ENCODE measurements around the gene CXCL11. TPM values are rescaled to one million over a fixed set of nuclear protein-coding genes. Genes with fewer than 3 reads are reported as not detected.
"Not testable (repeated sequence)": the region's sequence is repeated elsewhere in the genome, so short reads cannot be mapped to it uniquely, and the experiment has no call there.

The CXCL11 gene
- polyA plus RNA-seq, 1 experiment, result 0.09 TPM

DNA sequence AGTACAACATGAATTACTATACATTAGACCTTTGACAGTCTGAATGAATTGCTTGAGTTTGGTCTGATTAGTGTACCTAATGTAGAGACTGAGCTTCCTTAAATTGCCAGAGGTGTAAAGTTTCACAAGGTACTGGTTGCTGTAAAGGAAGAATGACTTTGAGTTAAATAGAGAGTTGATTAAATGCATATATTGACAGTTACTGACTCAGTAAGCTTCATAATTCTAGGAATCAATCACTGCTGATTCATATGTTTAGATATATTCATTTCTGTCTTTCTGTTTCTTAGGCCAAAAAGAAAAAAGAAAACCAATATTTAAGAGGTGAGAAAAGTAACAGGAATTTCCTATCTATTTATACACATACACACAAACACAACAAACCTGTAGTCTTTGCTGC lies 22.4 kb upstream of the CXCL11 start:
- CTCF ChIA-PET, result interaction anchor here (0.6 to 2.9 kb wide), 5 partner anchors 9 to 66 kb away, joined by 3 to 18 read pairs (median 4); no protein-coding TSS in a partner anchor
- no peak overlapping the region for H3K27ac ChIP-seq (ENCODE audit: low read depth, low read length)
- POLR2A ChIA-PET, result no interaction called here
- H3K9me3 ChIP-seq (ENCODE audit: control insufficient read depth, insufficient read depth, low read length), result no peaks in the 10 kb centered on the region
- peaks cover 8% of the 10 kb centered on the region for H3K27me3 ChIP-seq (ENCODE audit: control insufficient read depth, insufficient read depth, low read length)
- no peak overlapping the region for H3K4me3 ChIP-seq (ENCODE audit: low read depth, low read length)
- TF ChIP-seq, protein P1, sequence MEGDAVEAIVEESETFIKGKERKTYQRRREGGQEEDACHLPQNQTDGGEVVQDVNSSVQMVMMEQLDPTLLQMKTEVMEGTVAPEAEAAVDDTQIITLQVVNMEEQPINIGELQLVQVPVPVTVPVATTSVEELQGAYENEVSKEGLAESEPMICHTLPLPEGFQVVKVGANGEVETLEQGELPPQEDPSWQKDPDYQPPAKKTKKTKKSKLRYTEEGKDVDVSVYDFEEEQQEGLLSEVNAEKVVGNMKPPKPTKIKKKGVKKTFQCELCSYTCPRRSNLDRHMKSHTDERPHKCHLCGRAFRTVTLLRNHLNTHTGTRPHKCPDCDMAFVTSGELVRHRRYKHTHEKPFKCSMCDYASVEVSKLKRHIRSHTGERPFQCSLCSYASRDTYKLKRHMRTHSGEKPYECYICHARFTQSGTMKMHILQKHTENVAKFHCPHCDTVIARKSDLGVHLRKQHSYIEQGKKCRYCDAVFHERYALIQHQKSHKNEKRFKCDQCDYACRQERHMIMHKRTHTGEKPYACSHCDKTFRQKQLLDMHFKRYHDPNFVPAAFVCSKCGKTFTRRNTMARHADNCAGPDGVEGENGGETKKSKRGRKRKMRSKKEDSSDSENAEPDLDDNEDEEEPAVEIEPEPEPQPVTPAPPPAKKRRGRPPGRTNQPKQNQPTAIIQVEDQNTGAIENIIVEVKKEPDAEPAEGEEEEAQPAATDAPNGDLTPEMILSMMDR (IDR thresholded peaks at IDR 0.05; ENCODE audit: low read depth, low read length), result no peak
- DNase-seq (ENCODE audit: low read depth, low spot score), result no peak

DNA sequence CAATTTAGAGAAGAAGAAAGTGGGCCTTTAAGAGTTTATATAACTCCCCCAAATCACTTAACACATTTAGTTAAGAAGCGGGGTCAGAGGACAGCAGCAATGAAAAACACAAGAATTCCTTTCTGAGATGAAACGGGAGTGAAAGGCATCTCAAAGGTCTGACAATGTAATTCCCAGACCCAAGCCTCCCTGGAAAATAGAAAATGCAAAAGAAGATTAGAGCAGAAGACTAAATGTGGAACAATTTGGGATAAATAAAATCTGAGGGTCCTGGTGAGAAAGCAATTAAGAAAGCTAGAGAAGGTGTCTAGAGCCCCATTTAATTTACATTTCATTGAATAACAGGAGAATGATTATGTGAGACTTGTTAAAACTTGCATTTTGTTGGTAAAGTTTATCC lies 19.6 kb upstream of the CXCL11 start:
- H3K27ac ChIP-seq (ENCODE audit: low read depth, low read length), result no peak overlapping the region
- H3K27me3 ChIP-seq (ENCODE audit: control insufficient read depth, insufficient read depth, low read length), result peaks cover 8% of the 10 kb centered on the region
- H3K4me3 ChIP-seq (ENCODE audit: low read depth, low read length), result no peak overlapping the region
- no peaks in the 10 kb centered on the region; the same call in 1 of the 2 replicates for H3K9me3 ChIP-seq (ENCODE audit: control insufficient read depth, insufficient read depth, low read length)
- TF ChIP-seq, protein P1 (IDR thresholded peaks at IDR 0.05; ENCODE audit: low read depth, low read length), result no peak
- no peak for DNase-seq (ENCODE audit: low read depth, low spot score)
- ChIA-PET CTCF (interaction anchor here (4.8 kb wide), 1 partner anchor 60 kb away, joined by 36 read pairs; no protein-coding TSS in a partner anchor), POLR2A (no interaction called here)

DNA sequence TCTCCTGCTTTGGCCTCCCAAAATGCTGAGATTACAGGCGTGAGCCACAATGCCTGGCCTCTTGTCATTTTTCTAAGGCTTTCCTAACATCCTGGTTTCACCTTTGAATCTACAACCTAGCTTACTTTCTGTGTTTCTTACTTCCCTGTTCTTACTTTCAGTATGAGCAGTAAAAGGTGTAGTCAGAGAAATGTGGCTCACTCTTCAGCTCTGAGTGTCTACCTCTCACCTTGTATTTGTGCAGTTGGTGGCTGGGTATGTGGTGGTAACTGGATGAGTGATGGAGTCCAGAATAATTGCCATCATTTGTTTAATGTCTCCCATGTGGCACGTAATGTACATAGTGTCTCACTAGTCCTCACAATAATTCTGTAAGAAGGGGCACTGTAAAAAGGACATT lies 19.1 kb upstream of the CXCL11 start:
- Histone ChIP-seq H3K27me3 (ENCODE audit: control insufficient read depth, insufficient read depth, low read length) (peaks cover 8% of the 10 kb centered on the region), H3K9me3 (ENCODE audit: control insufficient read depth, insufficient read depth, low read length) (no peaks in the 10 kb centered on the region; the same call in 1 of the 2 replicates), H3K4me3 (ENCODE audit: low read depth, low read length) (no peak overlapping the region), H3K27ac (ENCODE audit: low read depth, low read length) (no peak overlapping the region)
- POLR2A ChIA-PET, result no interaction called here
- DNase-seq (ENCODE audit: low read depth, low spot score), result no peak
- TF ChIP-seq, protein P1 (IDR thresholded peaks at IDR 0.05; ENCODE audit: low read depth, low read length), result no peak
- CTCF ChIA-PET, result interaction anchor here (1.3 to 4.8 kb wide), 2 partner anchors 32 to 60 kb away, joined by 4 to 36 read pairs; no protein-coding TSS in a partner anchor

DNA sequence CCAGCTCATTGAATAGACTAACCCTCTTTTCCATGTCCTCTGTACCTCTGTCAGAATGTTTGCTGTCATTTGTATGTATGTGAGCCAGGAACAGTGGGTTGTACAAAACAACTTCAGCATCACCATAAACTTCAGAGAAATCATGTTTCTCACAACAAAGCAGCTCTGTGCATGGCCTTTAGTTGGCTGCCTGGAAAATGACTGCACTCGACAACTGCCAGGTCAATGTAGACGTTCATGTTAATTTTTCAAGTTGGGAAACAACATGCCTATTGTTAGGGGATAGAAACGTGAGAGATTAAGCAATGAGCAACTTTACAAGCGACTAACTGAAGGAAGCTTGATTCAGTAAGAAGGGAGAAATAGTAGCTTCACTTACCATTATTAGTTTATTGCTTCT lies 17.9 kb upstream of the CXCL11 start:
- ChIA-PET CTCF (interaction anchor here (0.6 to 4.8 kb wide), 7 partner anchors 10 to 422 kb away, joined by 3 to 36 read pairs (median 4); no protein-coding TSS in a partner anchor), POLR2A (interaction anchor here (0.8 kb wide), 1 partner anchor 41 kb away, joined by 4 read pairs; no protein-coding TSS in a partner anchor)
- Histone ChIP-seq H3K27ac (ENCODE audit: low read depth, low read length) (no peak overlapping the region), H3K9me3 (ENCODE audit: control insufficient read depth, insufficient read depth, low read length) (no peaks in the 10 kb centered on the region; the same call in 1 of the 2 replicates), H3K27me3 (ENCODE audit: control insufficient read depth, insufficient read depth, low read length) (peaks cover 8% of the 10 kb centered on the region), H3K4me3 (ENCODE audit: low read depth, low read length) (no peak overlapping the region)
- no peak for DNase-seq (ENCODE audit: low read depth, low spot score)
- TF ChIP-seq, protein P1 (IDR thresholded peaks at IDR 0.05; ENCODE audit: low read depth, low read length), result no peak

DNA sequence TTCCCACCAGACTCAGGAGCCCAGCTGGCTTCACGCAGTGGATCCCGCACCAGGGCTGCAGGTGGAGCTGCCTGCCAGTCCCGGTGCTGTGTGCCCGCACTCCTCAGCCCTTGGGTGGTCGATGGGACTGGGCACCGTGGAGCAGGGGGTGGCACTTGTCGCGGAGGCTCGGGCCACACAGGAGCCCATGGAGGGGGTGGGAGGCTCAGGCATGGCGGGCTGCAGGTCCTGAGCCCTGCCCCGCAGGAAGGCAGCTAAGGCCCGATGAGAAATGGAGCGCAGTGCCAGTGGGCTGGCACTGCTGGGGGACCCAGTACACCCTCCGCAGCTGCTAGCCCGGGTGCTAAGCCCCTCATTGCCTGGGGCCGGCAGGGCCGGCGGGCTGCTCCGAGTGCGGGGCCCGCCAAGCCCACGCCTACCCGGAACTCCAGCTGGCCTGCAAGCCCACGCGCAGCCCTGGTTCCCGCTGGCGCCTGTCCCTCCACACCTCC lies 14.7 kb upstream of the CXCL11 start:
- H3K9me3 ChIP-seq (ENCODE audit: control insufficient read depth, insufficient read depth, low read length); DNase-seq (ENCODE audit: low read depth, low spot score); POLR2A ChIA-PET; H3K27me3 ChIP-seq (ENCODE audit: control insufficient read depth, insufficient read depth, low read length); H3K27ac ChIP-seq (ENCODE audit: low read depth, low read length); H3K4me3 ChIP-seq (ENCODE audit: low read depth, low read length); CTCF ChIA-PET: not testable (repeated sequence)

DNA sequence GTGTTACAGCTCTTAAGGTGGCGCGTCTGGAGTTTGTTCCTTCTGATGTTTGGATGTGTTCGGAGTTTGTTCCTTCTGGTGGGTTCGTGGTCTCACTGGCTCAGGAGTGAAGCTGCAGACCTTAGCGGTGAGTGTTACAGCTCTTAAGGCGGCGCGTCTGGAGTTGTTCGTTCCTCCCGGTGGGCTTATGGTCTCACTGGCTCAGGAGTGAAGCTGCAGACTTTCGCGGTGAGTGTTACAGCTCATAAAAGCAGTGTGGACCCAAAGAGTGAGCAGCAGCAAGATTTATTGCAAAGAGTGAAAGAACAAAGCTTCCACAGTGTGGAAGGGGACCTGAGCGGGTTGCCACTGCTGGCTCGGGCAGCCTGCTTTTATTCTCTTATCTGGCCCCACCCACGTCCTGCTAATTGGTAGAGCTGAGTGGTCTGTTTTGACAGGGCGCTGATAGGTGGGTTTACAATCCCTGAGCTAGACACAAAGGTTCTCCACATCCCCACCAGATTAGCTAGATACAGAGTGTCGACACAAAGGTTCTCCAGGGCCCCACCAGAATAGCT lies 14.1 kb upstream of the CXCL11 start:
- POLR2A ChIA-PET; H3K27ac ChIP-seq (ENCODE audit: low read depth, low read length); H3K4me3 ChIP-seq (ENCODE audit: low read depth, low read length); H3K27me3 ChIP-seq (ENCODE audit: control insufficient read depth, insufficient read depth, low read length); H3K9me3 ChIP-seq (ENCODE audit: control insufficient read depth, insufficient read depth, low read length); DNase-seq (ENCODE audit: low read depth, low spot score); CTCF ChIA-PET: not testable (repeated sequence)

DNA sequence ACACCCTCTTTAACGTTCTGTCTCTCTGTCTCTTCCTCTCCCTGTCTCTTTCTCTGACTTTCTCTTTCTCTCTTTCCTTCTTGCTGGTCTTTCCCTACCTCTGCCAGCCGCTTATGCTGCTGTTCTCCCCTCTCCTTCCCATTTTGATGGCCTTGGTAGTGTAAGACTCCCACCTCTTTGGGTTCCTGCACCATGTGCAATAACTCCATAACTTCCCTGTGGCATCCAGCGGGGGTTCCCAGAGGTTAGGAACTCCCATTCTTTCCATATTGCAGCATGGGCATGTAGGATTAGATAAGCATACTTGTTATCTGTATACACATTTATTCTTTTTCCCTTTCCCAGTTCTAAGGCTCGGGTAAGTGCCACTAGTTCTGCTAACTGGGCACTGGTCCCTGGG lies 8.8 kb upstream of the CXCL11 start:
- H3K27ac ChIP-seq (ENCODE audit: low read depth, low read length); DNase-seq (ENCODE audit: low read depth, low spot score); H3K9me3 ChIP-seq (ENCODE audit: control insufficient read depth, insufficient read depth, low read length); H3K4me3 ChIP-seq (ENCODE audit: low read depth, low read length); H3K27me3 ChIP-seq (ENCODE audit: control insufficient read depth, insufficient read depth, low read length); POLR2A ChIA-PET; CTCF ChIA-PET: not testable (repeated sequence)

DNA sequence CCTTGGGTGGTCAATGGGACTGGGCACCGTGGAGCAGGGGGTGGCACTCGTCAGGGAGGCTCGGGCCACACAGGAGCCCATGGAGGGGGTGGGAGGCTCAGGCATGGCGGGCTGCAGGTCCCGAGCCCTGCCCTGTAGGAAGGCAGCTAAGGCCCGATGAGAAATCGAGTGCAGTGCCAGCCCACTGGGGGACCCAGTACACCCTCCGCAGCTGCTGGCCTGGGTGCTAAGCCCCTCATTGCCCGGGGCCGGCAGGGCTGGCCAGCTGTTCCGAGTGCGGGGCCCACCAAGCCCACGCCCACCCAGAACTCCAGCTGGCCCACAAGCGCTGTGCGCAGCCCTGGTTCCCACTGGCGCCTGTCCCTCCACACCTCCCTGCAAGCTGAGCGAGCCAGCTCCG lies 7.4 kb upstream of the CXCL11 start:
- H3K4me3 ChIP-seq (ENCODE audit: low read depth, low read length); H3K27me3 ChIP-seq (ENCODE audit: control insufficient read depth, insufficient read depth, low read length); CTCF ChIA-PET; DNase-seq (ENCODE audit: low read depth, low spot score); H3K9me3 ChIP-seq (ENCODE audit: control insufficient read depth, insufficient read depth, low read length); H3K27ac ChIP-seq (ENCODE audit: low read depth, low read length); POLR2A ChIA-PET: not testable (repeated sequence)

All from AG04450 (cell line).